GM10248 (cell line): ENCODE measurements around the gene KLF11.

Experiments
- CTCF ChIA-PET: fragments of 300-600 bp; sonication (Branson Sonifier 250); formaldehyde crosslinking; extraction: SDS; loops from one replicate; lab custom pipeline; 2021; ENCODE audit warnings: antibody characterized with exemption; lab: Yijun Ruan, JAX
- POLR2A ChIA-PET: fragments of 350-650 bp; sonication (Branson Sonifier 250); formaldehyde crosslinking; extraction: SDS; loops from one replicate; lab custom pipeline; 2020; ENCODE audit warnings: antibody characterized with exemption; lab: Yijun Ruan, JAX
- DNase-seq: peaks from one replicate; pipeline ENCODE4 v3.0.0; 2012; ENCODE audit errors: extremely low spot score
- CTCF ChIP-seq: IDR thresholded peaks from 2 replicates; pipeline ENCODE4 v1.5.1; 2012; ENCODE audit warnings: mild to moderate bottlenecking, low read depth; ENCODE audit errors: extremely low read depth, missing control alignments, control extremely low read depth

The KLF11 gene

DNA sequence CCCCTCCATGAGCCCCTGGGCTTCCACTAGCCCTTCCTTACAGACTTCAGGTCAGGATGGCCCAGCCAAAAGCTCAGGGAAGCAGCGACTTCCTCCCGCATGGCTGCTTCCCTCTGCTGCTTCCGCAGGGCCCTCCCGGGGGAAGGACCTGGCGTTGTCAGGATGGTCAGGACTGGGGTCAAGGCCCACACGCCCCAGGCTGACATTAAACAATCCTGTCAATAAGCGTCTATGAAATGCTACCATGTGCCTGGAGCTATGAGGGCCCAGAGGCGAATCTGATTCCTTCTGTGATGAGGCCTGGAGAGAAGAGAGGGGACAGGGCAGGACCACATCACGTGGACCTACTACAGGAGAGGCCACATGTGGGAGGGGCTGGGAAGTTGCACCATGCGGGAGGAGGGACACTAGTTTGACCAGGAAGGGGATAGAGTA, 19.6 kb downstream of the KLF11 start:
- ChIA-PET POLR2A (no interaction called here), CTCF (interaction anchor here (0.8 to 1.3 kb wide), 3 partner anchors 9 to 14 kb away, joined by 3 read pairs; no protein-coding TSS in a partner anchor)
- DNase-seq: no peak
- no peak for TF ChIP-seq CTCF

GRCh38 chr2:10063566-10063965, 20.2 kb downstream of the KLF11 start:
- no peak for TF ChIP-seq CTCF
- no peak for DNase-seq
- ChIA-PET POLR2A (no interaction called here), CTCF (interaction anchor here (1.3 to 1.7 kb wide), 2 partner anchors 9 kb away, joined by 3 to 6 read pairs; no protein-coding TSS in a partner anchor)

DNA sequence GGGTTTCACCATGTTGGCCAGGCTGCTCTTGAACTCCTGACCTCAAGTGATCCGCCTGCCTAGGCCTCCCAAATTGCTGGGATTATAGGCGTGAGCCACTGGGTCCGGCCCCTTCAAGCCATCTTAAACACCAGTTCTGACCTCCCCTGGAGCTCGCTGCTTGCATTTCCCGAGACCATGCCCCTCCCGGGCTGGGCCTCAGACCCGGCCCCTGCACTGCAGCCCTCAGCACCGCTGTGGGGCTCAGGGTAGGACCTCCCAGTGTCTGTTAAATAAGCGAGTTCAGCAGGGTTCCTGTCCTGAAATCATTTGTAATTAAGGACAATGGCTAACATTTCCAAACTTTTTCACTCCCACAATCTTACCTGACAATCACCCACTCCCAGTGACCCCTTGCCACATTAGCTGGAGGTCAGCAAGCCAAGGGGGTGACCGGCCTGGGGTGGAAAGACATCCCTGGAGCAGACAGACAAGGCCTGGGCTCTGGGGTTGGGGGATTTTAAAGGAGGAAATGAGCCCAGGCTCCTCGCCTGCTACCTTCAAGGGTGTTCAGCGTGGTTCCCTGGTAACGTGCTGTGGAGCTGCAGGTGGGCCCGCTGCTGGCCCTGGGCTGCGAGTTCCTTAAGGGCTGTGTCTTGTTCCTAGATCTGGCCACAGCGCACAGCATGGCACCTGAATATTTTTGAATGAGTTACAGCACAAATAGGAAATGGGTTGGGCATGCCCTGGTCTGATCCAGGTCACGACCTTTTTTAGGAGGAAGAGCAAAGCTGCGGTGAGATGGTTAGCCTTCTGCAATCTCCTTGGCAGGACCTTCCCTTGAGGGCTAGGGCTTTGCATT, 21.8 kb downstream of the KLF11 start:
- CTCF ChIA-PET: interaction anchor here (1.4 to 18.7 kb wide), 5 partner anchors 8 to 371 kb away, joined by 3 to 390 read pairs (median 6); partner anchors contain the start of gene CYS1
- no peak for TF ChIP-seq CTCF
- POLR2A ChIA-PET: no interaction called here
- DNase-seq: no peak

- CTCF ChIA-PET: interaction anchor here (1.4 to 18.7 kb wide), 4 partner anchors 11 to 371 kb away, joined by 3 to 390 read pairs (median 100); partner anchors contain the start of gene CYS1
- TF ChIP-seq CTCF: no peak
- no peak for DNase-seq
- POLR2A ChIA-PET: no interaction called here
Observed at GRCh38 chr2:10065773-10066055, 22.4 kb downstream of the KLF11 start.

- DNase-seq: no peak
- ChIA-PET CTCF (interaction anchor here (1.3 to 18.7 kb wide), 7 partner anchors 8 to 369 kb away, joined by 4 to 390 read pairs (median 69); partner anchors contain the start of genes CYS1 and KLF11), POLR2A (no interaction called here)
- TF ChIP-seq CTCF: no peak
Observed at GRCh38 chr2:10067330-10067729, 24.0 kb downstream of the KLF11 start.

GRCh38 chr2:10067881-10068280, 24.5 kb downstream of the KLF11 start:
- DNase-seq: no peak
- POLR2A ChIA-PET: no interaction called here
- TF ChIP-seq CTCF: no peak
- CTCF ChIA-PET: interaction anchor here (1.3 to 18.7 kb wide), 7 partner anchors 9 to 369 kb away, joined by 4 to 390 read pairs (median 69); partner anchors contain the start of genes CYS1 and KLF11
